Keratinocyte (primary cell): Measurements from ENCODE around the gene AGFG1. TPM values are rescaled to one million over a fixed set of nuclear protein-coding genes. Genes with fewer than 3 reads are reported as not detected.

ENCODE experiments used
- DNase-seq: peaks from one replicate; pipeline ENCODE4 v3.0.0-alpha.2; 2011; ENCODE audit warnings: low read depth, missing footprints, low spot score
- FAIRE-seq: peaks from 2 replicates; lab custom pipeline; 2011; peaks lifted over from hg19 to GRCh38; lab: Jason Lieb, UNC
- H2AFZ ChIP-seq: 2 replicates; pipeline ENCODE4 v1.6.0; 2012; ENCODE audit warnings: low read length, control low read depth, inconsistent platforms; ENCODE audit not compliant: control insufficient read depth
- H3K27ac ChIP-seq: 2 replicates; pipeline ENCODE4 v1.5.1; 2011; ENCODE audit warnings: low read length; ENCODE audit not compliant: control insufficient read depth, insufficient read depth
- H3K27me3 ChIP-seq: 3 replicates; pipeline ENCODE4 v1.6.0; 2011; ENCODE audit warnings: low read length; ENCODE audit not compliant: control insufficient read depth, insufficient read depth; ENCODE audit errors: extremely low read depth
- H3K36me3 ChIP-seq, 2 experiments: 2 replicates in 1 of 2; 3 replicates in 1 of 2; pipeline ENCODE4 v1.5.1; 2011; ENCODE audit warnings: low read length in 2 of 2, mild to moderate bottlenecking in 1 of 2; ENCODE audit not compliant: control insufficient read depth in 2 of 2, insufficient read depth in 2 of 2; ENCODE audit errors: extremely low read depth in 1 of 2
- H3K4me1 ChIP-seq: 3 replicates; pipeline ENCODE4 v1.5.1; 2011; ENCODE audit warnings: low read length; ENCODE audit not compliant: control insufficient read depth, insufficient read depth; ENCODE audit errors: extremely low read depth
- H3K4me2 ChIP-seq: 3 replicates; pipeline ENCODE4 v1.6.0; 2011; ENCODE audit warnings: low read depth, low read length; ENCODE audit not compliant: control insufficient read depth, insufficient read depth; ENCODE audit errors: extremely low read depth
- H3K4me3 ChIP-seq, 3 experiments: fragments of 200-600 bp in 1 of 3; sonication (generic) in 1 of 3; 2 replicates in 2 of 3; 3 replicates in 1 of 3; pipeline ENCODE4 v1.5.1; 2011 to 2016; ENCODE audit warnings: low read length in 3 of 3, mild to moderate bottlenecking in 3 of 3, control low read depth in 2 of 3, inconsistent platforms in 1 of 3, low read depth in 1 of 3, mixed read lengths in 1 of 3, mixed run types in 1 of 3, moderate library complexity in 1 of 3; ENCODE audit not compliant: control insufficient read depth in 2 of 3, insufficient read depth in 2 of 3; ENCODE audit errors: extremely low read depth in 1 of 3
- H3K79me2 ChIP-seq: 2 replicates; pipeline ENCODE4 v1.6.0; 2012; ENCODE audit warnings: low read length; ENCODE audit not compliant: control insufficient read depth, insufficient read depth
- H3K9ac ChIP-seq: 3 replicates; pipeline ENCODE4 v1.6.0; 2011; ENCODE audit warnings: low read length; ENCODE audit not compliant: control insufficient read depth, insufficient read depth; ENCODE audit errors: extremely low read depth
- H3K9me1 ChIP-seq: 3 replicates; pipeline ENCODE4 v1.6.0; 2011; ENCODE audit warnings: low read length; ENCODE audit not compliant: control insufficient read depth, insufficient read depth; ENCODE audit errors: extremely low read depth
- H3K9me3 ChIP-seq: 2 replicates; pipeline ENCODE4 v1.5.1; 2012; ENCODE audit warnings: low read depth, low read length; ENCODE audit not compliant: control insufficient read depth
- H4K20me1 ChIP-seq: 3 replicates; pipeline ENCODE4 v1.6.0; 2011; ENCODE audit warnings: low read length; ENCODE audit not compliant: control insufficient read depth, insufficient read depth; ENCODE audit errors: extremely low read depth
- EZH2 ChIP-seq: IDR thresholded peaks from one replicate; pipeline ENCODE4 v1.6.1; 2012; ENCODE audit warnings: inconsistent platforms, mild to moderate bottlenecking, low read length, moderate library complexity
- dilution Hi-C: fragments of 300-500 bp; cut with MboI; formaldehyde crosslinking; loops from one replicate; pipeline ENCODE4 v1.7.0; 2020; ENCODE audit warnings: low sequenced_read_pairs; ENCODE audit not compliant: extremely low pct_ligation_motif_present
- polyA plus RNA-seq, 5 experiments: library from polyadenylated mRNA; depleted of rRNA in 3 of 5; stranded (reverse) in 3 of 5; stranded (forward) in 1 of 5; unstranded in 1 of 5; fragments of >200 nt; gene quantifications; 1 replicate in 1 of 5; 2 replicates in 3 of 5; 3 replicates in 1 of 5; pipeline versions ENCODE4 v1.2.1 to v1.2.3, GENCODE V29; 2011 to 2012; ENCODE audit warnings: missing spikeins in 2 of 5, low read depth in 1 of 5, low replicate concordance in 1 of 5
- TF ChIP-seq, protein P1 (sequence below), 3 experiments: IDR thresholded peaks in 1 of 3; conservative IDR thresholded peaks in 1 of 3; optimal IDR thresholded peaks in 1 of 3; 2 replicates in 2 of 3; 3 replicates in 1 of 3; pipeline versions ENCODE3 to v1.5.1; 2011; ENCODE audit warnings: low read length in 3 of 3, mild to moderate bottlenecking in 3 of 3, moderate library complexity in 2 of 3, control low read depth in 1 of 3, inconsistent platforms in 1 of 3; ENCODE audit not compliant: insufficient read depth in 2 of 3; ENCODE audit errors: extremely low read depth in 1 of 3

AGFG1 gene
- polyA plus RNA-seq, 1 donor (not counting 4 experiments of a cell fraction or from before 2014, with no cell fraction given): 111 TPM

DNA sequence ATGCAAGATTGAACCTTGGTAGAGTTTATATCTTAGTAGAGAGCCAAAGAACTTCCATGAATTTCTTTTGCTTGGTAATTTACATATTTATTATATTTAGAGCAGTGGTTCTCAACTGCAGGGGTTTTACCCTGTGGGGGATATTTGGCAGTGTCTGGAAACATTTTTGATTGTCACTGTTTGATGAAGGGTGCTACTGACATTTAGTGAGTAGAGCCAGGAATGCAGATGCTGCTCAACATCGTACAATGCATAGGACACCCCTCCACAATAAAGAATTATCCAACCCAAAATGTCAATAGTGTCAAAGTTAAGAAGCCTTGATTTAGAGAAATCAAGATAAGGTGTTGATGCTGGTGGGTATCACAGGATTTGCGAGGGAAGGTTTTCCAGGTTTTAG is 14.7 kb downstream of the AGFG1 start:
- Histone ChIP-seq H2AFZ (no peak overlapping the region), H3K27ac (no peak overlapping the region), H3K4me3 (no peak overlapping the region), H3K9me1 (no peaks in the 10 kb centered on the region), H4K20me1 (peaks cover 11% of the 10 kb centered on the region), H3K79me2 (peaks cover 94% of the 10 kb centered on the region), H3K4me2 (no peak overlapping the region), H3K27me3 (no peaks in the 10 kb centered on the region), H3K4me1 (no peaks in the 10 kb centered on the region), H3K9me3 (no peaks in the 10 kb centered on the region), H3K36me3 (no peaks in the 10 kb centered on the region), H3K9ac (no peak overlapping the region)
- TF ChIP-seq, protein P1, sequence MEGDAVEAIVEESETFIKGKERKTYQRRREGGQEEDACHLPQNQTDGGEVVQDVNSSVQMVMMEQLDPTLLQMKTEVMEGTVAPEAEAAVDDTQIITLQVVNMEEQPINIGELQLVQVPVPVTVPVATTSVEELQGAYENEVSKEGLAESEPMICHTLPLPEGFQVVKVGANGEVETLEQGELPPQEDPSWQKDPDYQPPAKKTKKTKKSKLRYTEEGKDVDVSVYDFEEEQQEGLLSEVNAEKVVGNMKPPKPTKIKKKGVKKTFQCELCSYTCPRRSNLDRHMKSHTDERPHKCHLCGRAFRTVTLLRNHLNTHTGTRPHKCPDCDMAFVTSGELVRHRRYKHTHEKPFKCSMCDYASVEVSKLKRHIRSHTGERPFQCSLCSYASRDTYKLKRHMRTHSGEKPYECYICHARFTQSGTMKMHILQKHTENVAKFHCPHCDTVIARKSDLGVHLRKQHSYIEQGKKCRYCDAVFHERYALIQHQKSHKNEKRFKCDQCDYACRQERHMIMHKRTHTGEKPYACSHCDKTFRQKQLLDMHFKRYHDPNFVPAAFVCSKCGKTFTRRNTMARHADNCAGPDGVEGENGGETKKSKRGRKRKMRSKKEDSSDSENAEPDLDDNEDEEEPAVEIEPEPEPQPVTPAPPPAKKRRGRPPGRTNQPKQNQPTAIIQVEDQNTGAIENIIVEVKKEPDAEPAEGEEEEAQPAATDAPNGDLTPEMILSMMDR (optimal IDR thresholded peaks at IDR 0.05 in 1 of 3, IDR thresholded peaks at IDR 0.05 in 1 of 3, conservative IDR thresholded peaks at IDR 0.05 in 1 of 3; ENCODE audit: extremely low read depth in 1 of 3, insufficient read depth in 2 of 3, low read length in 3 of 3): no peak
- no peak for TF ChIP-seq EZH2
- DNase-seq (no peak), FAIRE-seq (no peak)
- dilution Hi-C loops: no loop called here

DNA sequence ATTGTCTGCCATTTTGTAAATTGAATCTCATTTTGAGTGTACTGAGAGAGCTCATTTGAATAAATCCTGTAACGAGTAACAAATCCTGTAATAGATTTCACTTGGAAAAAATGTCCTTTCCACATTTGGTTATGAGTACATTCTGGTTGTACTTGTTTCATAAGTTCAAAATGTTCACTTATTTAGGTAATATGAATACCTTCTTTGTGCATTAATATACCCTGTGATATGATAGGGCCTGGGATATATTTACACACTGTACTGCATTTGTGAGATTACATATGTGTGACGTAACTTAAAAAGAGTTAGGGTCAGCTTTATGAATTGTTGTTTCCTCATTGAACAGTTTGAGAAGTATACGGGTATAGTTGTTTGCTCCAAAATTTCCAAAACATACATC is 16.1 kb downstream of the AGFG1 start:
- no peaks in the 10 kb centered on the region for H3K9me1 ChIP-seq
- FAIRE-seq (no peak), DNase-seq (no peak)
- dilution Hi-C loops: no loop called here
- H3K36me3 ChIP-seq: no peaks in the 10 kb centered on the region
- no peak overlapping the region for H3K4me2 ChIP-seq
- H3K9me3 ChIP-seq: no peaks in the 10 kb centered on the region
- peaks cover 91% of the 10 kb centered on the region for H3K79me2 ChIP-seq
- H3K9ac ChIP-seq: no peak overlapping the region
- TF ChIP-seq, protein P1 (optimal IDR thresholded peaks at IDR 0.05 in 1 of 3, IDR thresholded peaks at IDR 0.05 in 1 of 3, conservative IDR thresholded peaks at IDR 0.05 in 1 of 3; ENCODE audit: extremely low read depth in 1 of 3, insufficient read depth in 2 of 3, low read length in 3 of 3): no peak
- H4K20me1 ChIP-seq: peaks cover 11% of the 10 kb centered on the region
- H2AFZ ChIP-seq: no peak overlapping the region
- H3K4me1 ChIP-seq: no peaks in the 10 kb centered on the region
- H3K27ac ChIP-seq: no peak overlapping the region
- H3K27me3 ChIP-seq: no peaks in the 10 kb centered on the region
- no peak overlapping the region for H3K4me3 ChIP-seq
